GM21723 (cell line): Measurements from ENCODE around the gene FARP1.
"Not testable (repeated sequence)": the region's sequence is repeated elsewhere in the genome, so short reads cannot be mapped to it uniquely, and the experiment has no call there.

Experiments used
- ATAC-seq: cut with Tn5 transposase; IDR thresholded peaks from one replicate; pipeline ENCODE4 v1.9.1; 2021; ENCODE audit warnings: mild to moderate bottlenecking, moderate library complexity; ENCODE audit not compliant: unreplicated experiment

The FARP1 gene

DNA sequence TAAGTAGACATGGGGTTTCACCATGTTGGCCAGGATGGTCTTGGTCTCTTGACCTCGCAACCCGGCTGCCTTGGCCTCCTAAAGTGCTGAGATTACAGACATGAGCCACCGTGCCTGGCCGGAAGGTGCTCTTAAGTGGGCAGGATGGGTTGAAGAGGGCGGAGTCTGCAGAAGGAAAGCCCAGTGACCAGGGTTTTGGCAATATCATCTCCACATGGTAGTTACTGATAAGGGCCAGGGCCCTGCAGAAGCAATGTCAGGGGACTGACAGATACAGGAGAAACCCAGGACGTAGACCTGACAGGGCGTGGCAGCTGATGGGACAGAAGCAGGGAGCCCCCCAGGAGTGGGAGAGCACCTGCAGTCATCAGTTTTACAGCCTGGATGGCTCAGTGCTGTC lies 79.9 kb downstream of the FARP1 start:
- no peak for ATAC-seq

DNA sequence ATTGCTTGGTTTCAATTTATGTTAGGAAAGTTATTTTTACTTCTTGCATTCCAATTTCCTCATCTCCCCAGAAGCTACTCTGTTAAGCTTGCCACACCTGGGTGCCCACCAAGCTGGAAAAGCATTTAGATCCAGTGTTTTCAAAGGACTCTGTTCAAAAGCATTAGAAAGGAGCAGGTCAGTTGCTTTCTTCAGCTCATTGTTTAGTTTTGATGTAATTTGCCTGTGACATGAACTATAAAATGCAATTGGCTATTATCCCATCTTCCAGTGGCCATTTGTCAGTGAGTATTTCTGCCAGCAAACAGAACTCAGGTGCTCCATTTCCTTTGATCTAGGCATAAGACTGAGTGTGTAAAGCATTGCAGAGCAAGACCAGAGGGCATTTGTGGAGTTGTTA lies 80.8 kb downstream of the FARP1 start:
- no peak for ATAC-seq

DNA sequence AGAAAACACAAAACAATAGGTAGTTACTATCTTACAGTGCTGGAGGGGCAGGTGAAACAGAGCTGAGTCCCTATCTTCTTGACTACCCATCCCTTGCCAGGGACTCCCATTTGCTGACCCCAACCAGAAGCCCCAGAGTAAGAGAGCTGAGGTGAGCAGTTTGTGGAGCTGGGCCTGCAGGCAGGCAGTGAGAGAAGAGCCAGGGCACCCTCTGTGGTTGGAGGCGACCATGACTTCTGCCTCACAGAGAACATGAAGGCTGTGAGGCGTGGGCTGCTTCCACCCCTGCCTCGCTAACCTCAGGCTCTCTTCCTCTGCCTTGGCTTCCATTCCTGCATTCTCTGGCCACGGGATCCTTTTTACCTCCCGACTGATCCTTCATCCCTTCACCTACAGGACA lies 81.7 kb downstream of the FARP1 start:
- no peak for ATAC-seq

DNA sequence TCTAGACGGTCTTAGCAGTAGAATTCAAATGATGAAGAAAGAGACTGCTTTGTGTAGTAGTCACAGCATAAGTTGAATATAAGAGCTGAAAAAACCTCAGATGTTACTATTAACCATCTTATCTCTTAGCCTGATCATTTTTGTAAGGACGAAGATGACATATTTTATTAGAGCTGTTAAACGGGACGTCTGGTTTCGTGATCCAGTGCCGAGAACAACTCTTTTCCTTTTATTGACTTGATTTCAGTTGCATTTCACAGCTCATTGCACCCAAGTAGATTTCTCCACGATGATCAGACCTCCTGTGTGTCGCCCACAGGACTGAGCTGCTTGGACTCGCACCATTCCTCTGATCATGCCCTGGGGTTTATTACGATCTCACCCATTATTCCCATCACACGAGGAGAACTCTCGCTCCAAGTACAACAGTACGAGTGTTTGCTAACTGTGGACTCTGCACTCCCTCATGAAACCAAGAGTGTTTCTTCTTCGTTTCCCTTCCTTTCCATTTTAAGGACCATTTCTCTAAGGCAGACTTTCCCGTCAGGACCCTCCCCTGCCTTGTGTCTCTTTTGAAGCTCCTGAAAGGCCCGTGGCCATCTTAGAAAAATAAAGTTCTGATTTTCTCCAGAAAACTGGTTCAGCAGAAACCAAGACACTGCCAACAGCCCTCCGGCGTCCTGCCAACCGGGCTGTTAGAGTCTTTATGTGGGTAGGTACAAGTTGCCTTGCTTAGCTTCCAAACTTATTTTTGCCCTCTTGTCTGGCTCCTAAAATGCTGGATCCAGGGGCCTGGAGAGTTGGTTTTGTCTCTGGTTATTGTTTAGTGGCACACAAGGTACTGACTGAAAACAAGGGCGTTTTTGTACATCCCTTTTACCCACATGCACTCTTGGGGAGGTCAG lies 82.4 kb downstream of the FARP1 start:
- ATAC-seq = no peak

DNA sequence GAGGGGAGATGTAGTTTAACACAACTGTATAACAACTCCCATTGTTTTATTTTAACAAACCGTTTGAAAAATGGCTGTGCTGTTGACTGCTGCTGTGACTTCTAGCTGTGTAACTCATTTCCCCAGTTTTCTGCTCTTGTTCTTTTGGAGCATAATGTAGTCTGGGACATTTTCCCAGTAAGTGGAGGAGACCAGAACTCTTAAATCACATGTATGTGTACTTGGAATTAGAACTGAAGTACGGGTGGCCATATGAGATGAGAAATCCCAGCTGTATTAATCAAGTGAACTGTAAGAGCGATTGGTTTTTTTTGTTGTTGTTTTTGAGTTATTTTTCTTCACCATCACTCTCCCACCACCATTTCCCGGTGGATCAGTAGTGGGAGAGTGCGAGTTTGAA lies 83.6 kb downstream of the FARP1 start:
- ATAC-seq = no peak

DNA sequence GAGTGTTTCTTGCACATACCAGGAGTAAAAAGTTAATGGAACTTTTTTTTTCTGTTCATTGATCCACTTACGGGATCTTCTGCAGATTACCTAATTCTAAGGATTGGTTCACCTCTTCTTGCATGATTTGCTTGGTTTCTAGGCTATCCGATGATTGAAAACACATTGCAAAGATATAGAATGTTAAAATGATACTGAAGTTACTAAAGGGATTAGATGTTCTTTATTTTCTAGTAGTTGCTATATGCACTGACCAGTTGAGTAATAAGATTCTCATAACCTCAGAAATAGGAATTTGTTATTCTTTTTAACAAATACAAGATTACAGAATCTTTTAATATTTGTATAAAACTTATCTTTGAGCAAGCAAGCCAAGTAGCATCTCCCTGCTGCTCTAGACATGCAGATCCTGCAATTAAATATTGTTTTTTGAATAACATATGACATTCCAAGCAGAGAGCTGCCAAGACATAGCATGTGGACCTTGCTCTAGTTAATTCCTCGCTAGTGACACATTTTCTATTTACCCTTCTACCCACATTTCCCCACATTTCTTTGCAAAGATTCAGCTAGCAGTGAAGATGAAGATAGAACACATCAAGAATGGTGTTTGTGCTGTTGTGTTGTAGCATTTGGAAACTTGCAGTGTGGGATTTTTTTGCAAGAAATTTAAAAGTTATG lies 85.9 kb downstream of the FARP1 start:
- no peak for ATAC-seq

DNA sequence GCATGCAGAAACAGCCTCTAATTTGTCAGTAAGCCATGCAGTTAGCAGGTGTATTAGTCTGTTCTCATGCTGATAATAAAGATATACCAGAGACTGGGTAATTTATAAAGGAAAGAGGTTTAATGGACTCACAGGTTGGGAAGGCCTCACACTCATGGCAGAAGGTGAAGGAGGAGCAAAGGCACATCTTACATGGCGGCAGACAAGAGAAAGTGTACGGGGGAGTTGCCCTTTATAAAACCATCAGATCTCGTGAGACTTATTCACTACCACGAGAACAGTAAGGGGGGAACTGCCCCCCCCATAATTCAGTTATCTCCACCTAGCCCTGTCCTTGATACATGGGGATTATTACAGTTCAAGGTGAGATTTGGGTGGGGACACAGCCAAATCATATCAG lies 87.9 kb downstream of the FARP1 start:
- not testable (repeated sequence) for ATAC-seq

DNA sequence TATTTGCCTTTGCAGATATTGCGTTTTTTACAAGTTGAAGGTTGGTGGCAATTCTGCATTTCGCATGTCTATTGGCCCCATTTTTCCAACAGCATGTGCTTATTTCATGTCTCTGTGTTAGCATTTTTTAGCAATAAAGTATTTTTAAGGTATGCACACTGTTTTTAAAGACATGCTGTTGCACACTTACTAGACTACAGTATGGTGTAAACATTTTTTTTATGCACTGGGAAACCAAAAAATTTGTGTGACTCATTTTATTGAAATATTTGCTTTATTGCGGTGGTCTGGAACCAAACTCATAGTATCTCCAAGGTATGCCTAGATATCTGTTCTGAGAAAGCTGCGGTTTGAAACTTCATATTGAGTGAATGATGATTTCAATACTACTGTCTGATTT lies 89.6 kb downstream of the FARP1 start:
- no peak for ATAC-seq

DNA sequence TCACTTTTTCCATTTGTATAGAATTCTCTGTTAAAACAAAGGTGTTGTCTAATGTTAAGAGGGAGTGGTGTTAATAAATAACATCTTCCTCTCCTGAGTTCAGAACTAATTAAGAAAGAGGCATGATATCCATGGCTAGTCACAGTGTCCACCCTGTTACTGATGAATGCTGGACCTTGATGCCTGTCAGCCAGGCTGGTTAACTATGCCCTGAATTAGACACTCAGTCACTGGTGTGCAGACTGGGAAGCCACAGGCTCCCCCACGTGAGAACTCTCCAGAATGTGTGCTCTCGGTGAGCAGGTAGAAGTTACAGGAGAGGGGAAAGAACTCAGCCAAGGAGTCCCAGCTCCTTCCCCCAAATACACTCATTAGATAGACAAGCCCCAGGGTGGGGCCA lies 90.2 kb downstream of the FARP1 start:
- no peak for ATAC-seq

DNA sequence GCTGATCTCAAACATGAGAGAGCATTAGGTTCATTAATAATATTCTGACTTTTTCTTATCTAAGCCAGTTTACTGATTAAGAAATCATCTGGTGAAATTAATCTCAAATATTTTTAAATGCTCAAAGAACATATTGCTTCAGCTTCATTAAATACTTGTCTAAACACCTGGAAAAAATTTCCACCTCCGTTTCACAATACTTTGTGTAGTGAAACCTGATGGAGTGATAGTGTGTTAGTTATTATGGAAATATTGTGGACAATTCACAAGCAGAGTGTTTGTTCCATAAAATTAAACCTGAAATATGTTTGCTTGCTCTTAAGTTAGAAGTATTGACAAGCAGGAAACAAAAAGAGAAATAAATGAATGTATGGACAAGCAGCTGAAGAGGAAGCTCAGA lies 91.5 kb downstream of the FARP1 start:
- ATAC-seq = no peak

DNA sequence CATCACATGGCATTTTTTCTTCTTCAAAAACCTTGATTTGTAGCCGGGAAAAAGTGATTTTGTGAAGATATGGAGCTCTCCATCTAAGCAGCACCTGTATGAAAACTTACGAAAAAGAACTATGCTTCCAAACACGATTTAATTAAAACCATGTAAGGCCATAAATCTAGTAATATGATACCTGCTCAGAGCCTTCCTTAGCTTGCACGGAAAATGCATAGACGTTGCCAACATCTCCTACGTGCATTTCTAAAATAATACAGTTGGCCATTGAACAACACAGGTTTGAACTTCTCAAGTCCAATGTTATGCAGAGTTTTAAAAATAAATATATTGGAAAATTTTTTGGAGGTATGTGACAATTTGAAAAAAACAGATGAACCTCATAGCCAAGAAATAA lies 93.3 kb downstream of the FARP1 start:
- ATAC-seq = no peak

DNA sequence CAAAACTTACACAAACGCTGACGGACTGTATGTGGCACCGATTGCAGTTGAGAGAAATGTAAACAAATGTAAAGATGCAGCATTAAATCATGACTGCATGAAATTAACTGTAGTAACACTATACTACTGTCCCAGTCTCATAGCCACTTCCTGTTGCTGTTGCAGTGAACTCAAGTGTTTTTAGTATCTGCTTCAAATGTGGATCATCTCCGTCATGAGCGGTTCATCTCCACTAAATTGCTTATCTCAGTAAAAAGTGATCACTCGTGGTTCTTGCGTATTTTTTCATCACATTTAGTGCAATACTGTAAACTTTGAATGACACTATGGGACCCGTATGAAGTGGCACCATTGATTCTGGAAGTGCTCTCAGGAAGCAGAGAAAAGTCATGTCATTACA lies 94.4 kb downstream of the FARP1 start:
- ATAC-seq = no peak

DNA sequence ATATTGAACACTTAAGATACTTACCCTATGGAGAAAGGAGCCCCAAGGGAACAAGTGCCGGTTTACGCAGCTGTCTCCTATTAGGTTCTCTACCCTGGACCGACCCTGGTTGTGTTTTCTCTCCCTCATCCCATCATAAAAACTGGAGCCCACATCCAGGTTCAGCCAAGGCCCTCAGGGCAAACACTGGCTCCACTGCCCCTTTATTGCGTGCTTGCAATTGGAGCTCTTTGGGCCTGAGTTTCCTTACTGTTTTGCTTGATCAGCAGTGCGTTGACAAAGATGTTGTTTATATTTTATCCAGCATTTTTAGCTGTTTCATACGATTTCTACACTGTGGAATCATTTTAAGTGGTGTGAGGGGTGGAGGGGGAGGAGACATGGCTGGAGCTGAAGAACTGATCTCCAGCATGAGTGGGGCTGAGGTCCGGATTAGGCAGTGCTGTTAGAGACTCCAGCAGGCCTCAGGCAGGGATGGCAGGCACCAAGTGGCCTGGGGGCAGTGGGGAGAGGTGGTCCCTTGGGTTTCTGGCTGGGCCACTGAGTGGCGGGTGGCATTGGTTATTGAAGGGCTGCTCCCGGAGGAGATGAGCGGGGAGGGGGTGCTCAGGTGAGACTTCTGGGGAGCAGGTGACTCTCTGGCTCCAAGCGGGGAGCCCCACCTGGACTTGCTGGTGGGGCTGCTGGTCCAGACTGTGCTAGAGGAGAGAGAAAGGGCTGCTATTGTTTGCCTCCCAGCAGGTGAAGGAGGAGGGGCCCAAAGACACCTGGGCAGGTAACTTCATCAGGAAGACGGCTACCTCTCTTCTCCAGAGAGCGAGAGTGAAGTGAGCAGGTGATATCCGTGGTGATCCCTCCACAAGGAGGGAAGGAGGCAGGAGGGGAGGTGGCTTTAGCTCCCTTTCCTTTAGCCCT lies 96.5 kb downstream of the FARP1 start:
- ATAC-seq = no peak

DNA sequence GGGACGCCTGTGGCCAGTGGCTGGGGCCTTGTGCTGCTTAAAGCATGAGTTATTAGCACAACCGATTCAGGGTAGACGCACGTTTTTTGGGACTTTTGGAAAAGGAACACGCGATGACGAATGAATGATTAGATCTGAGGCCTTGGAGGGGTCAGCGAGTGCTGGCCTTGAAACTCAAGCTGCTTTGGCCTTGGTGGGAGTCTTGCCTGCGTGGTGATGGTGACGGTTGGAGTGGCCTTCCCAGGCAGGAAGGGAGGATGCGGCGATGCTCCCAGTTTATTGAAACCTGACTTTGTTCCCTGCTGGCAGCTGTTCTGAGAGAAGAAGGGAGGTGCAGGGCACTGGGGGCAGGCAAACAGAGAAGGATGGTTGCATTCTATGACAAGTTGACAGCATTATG lies 97.2 kb downstream of the FARP1 start:
- ATAC-seq = no peak

DNA sequence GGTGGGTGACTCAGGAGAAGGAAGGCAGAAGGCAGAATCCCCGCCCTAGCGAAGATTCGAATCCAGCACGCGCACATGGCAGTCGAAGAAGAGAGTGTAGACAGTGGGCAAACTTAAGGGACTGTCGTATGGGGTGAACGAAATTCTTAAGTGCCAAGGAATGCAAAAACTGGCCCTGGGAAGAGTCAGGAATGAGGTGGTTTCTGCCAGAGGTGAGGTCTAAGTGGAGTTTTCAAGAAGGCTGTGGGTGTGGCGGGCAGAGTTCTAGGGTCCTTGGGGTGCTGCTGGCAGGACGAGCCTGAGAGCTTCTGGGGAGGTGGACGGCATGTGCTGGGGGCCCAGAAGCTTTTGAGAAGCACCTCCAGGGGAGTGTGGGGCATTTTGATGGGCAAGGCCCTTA lies 98.1 kb downstream of the FARP1 start:
- ATAC-seq = no peak

DNA sequence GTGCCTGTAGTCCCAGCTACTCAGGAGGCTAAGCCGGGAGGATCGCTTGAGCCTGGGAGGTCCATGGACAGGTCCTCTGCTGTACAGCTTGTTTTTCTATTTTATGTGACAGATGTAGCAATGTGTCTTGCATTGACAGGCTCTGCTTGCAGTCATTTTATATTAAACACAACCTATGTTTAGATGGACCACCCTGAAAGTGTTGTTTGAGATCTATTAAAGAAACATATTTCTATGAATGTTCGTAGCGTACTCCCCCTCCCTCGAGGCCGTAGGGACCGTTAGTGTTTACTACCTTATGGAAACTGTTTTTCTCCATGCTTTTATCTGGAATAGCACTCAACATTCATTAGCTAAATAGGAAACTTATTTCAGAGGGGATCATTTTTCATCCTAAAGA lies 99.1 kb downstream of the FARP1 start:
- no peak for ATAC-seq

DNA sequence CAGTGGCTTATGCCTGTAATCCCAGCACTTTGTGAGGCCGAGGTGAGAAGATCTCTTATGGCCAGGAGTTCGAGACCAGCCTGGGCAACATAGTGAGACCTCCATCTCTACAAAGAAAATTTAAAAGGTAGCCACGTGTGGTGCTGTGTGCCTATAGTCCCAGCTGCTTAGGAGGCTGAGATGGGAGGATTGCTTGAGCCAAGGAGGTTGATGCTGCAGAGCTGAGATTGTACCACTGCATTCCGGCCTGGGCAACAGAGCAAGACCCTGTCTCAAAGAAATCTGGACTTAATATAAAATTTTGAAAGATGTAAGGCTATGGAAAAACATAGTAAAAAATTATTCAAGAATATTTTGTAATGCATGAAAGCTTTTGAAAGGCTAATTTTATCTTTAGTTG lies 99.5 kb downstream of the FARP1 start:
- ATAC-seq = no peak

DNA sequence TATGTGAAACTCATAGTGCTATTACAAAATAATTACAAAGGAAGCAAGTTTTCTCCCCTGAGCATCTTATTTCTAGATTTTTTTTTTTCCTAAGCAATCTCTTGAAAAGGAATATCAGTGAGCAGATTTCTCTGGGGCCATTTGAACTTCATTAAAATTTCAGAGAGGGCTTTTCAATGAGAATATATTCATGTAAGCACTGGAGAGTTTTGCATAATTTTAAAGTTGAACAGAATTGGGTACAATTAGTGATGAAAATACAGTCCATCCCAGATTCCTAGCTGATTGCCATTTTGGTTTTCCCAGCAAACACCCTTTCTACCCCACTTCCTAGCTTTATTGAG lies 101.0 kb downstream of the FARP1 start:
- no peak for ATAC-seq

DNA sequence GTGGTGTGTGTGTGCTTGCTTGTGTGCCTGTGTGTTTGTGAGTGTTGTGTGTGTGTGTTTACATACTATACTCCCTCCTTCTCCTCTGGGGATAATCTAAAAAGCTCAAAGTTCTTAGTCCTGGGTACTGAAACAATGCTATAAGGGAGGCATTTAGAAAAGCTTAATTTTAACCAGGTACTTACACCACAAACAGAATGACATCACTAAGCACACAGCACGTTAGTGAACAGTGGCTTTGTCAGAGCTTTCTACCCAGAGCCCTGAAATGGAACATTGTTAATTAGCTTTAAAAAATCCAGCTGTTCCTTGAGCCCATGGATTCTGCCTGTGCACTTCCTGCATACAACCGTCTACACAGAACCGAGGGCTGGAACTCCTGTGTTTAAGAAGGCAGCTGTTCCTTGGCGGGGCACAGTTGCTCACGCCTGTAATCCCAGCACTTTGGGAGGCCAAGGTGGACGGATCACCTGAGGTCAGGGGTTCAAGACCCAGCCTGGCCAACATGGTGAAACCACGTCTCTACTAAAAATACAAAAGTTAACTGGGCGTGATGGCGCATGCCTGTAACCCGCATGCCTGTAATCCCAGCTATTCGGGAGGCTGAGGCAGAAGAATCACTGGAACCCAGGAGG lies 103.8 kb downstream of the FARP1 start:
- no peak for ATAC-seq

DNA sequence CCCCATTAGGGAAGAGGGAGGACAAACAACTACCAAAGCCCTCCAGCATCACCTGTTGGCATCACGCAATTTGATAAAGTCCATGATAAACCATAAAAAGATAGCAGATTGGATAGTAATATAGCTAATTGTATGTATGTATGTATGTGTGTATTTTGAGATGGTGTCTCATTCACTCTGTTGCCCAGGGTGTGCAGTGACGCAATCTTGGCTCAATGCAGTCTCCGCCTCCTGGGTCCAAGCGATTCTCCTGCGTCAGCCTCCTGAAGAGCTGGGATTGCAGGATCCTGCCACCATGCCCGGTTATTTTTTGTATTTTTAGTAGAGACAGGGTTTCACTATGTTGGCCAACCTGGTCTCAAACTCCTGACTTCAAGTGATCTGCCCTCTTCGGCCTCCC lies 108.8 kb downstream of the FARP1 start:
- ATAC-seq = no peak

DNA sequence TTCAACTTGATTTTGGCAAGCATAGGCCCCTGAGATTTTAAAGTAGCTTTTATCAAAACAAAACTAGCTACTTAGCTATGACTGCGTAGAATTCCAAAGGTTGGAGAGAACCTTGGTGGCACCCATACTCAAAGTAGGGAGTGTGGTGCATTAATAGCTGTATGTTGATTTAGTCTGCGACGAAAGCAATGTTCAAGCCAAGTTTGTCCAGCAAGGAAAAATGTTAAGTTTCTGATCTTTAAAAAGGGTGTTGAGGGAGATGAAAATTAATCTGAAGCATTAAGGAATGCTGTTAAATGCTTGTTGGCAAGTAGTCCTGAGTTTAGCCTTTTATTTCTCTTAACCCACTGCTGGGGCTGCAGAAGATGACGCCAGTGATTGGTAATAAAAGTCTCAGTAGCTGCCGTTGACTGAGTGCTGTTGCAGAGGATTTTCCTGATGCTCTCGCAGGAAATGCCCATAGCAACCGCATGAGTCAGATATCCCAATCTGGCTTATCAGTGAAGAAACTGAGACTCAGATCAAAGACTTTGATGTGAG lies 110.1 kb downstream of the FARP1 start:
- no peak for ATAC-seq
